Thyroid gland (tissue), 4 donors: Measurements from ENCODE around the gene MAGEA9B. TPM values are rescaled to one million over a fixed set of nuclear protein-coding genes. Genes with fewer than 3 reads are reported as not detected.
"Not testable (repeated sequence)": the region's sequence is repeated elsewhere in the genome, so short reads cannot be mapped to it uniquely, and the experiment has no call there.

Experiments used
- DNase-seq, 2 donors: peaks; one replicate each; pipeline ENCODE4 v3.0.0-alpha.2; 2019
- H3K27ac ChIP-seq, 3 donors: fragments of 200-600 bp; sonication (generic); 1 replicate in 2 of 3; 2 replicates in 1 of 3; pipeline ENCODE4 v1.5.1; 2016 to 2019; ENCODE audit warnings: mild to moderate bottlenecking in 1 of 3, moderate library complexity in 1 of 3
- H3K27me3 ChIP-seq: fragments of 200-600 bp; sonication (generic); one replicate; pipeline ENCODE4 v1.5.1; 2019
- H3K36me3 ChIP-seq, 2 donors: fragments of 200-600 bp; sonication (generic); one replicate each; pipeline ENCODE4 v1.5.1; 2016 to 2019
- H3K4me1 ChIP-seq, 2 donors: fragments of 200-600 bp; sonication (generic); one replicate each; pipeline ENCODE4 v1.5.1; 2017 to 2019
- H3K4me3 ChIP-seq, 3 donors: fragments of 200-600 bp; sonication (generic); replicated peaks in 1 of 3; 1 replicate in 2 of 3; 2 replicates in 1 of 3; pipeline ENCODE4 v1.5.1; 2016; ENCODE audit warnings: mild to moderate bottlenecking in 1 of 3
- H3K9me3 ChIP-seq: fragments of 200-600 bp; sonication (generic); one replicate; pipeline ENCODE4 v1.5.1; 2017
- CTCF ChIP-seq, 6 experiments: fragments of 200-600 bp in 3 of 6; fragments of 450-650 bp in 3 of 6; sonication (generic) in 3 of 6; IDR thresholded peaks; one replicate each; pipeline ENCODE4 v1.5.1; 2016 to 2019; ENCODE audit warnings: antibody characterized with exemption in 6 of 6, mild to moderate bottlenecking in 2 of 6, inconsistent platforms in 1 of 6, moderate library complexity in 1 of 6
- POLR2A ChIP-seq, 2 donors: fragments of 450-650 bp; IDR thresholded peaks; one replicate each; pipeline ENCODE4 v1.6.1; 2017; ENCODE audit warnings: antibody characterized with exemption in 2 of 2, mild to moderate bottlenecking in 2 of 2, moderate library complexity in 1 of 2
- WGBS, 2 donors: methylation state at CpG; one replicate each; pipeline ENCODE4 v1.1.5; 2017; 5-methylcytosine and 5-hydroxymethylcytosine counted together
- intact Hi-C: fragments of 100-400 bp; cut with DNase I; formaldehyde crosslinking; loops from one replicate; pipeline ENCODE4 v1.15.1; 2023
- total RNA-seq, 4 donors: library from RNA; depleted of rRNA; stranded (reverse); fragments of >200 nt; gene quantifications; one replicate each; pipeline ENCODE4 v1.2.3, GENCODE V29; 2016

The MAGEA9B gene
- total RNA-seq, 4 donors from 2014 or later, result not detected

- intact Hi-C loops, result no loop called here
- no peaks in the 10 kb centered on the region for H3K36me3 ChIP-seq
- H3K27me3 ChIP-seq, result no peaks in the 10 kb centered on the region
- WGBS, 2 donors, result 69 to 85% methylated on average over 5 of the region's 7 CpGs
- peak in 1 of 2 donors; percentile 2 for DNase-seq
- peaks cover 0 to 3% of the 10 kb centered on the region in 2 donors for H3K4me1 ChIP-seq
- TF ChIP-seq CTCF (IDR thresholded peaks at IDR 0.05) (no peak), POLR2A (IDR thresholded peaks at IDR 0.05) (no peak)
- no peak overlapping the region for H3K4me3 ChIP-seq
- no peaks in the 10 kb centered on the region for H3K9me3 ChIP-seq
- peak overlapping the region in 1 of 3 donors; percentile 29 for H3K27ac ChIP-seq
Observed at GRCh38 chrX:149567621-149568417, 19.4 kb downstream of the MAGEA9B start.

GRCh38 chrX:149563359-149563758 is 23.9 kb downstream of the MAGEA9B start:
- 99 to 100% methylated on average over 3 to 4 of the region's 4 CpGs for WGBS, 2 donors
- H3K36me3 ChIP-seq, result no peaks in the 10 kb centered on the region
- TF ChIP-seq POLR2A (IDR thresholded peaks at IDR 0.05), result no peak
- no peak for TF ChIP-seq CTCF (IDR thresholded peaks at IDR 0.05)
- intact Hi-C loops, result no loop called here
- H3K4me3 ChIP-seq, result no peak overlapping the region
- no peaks in the 10 kb centered on the region for H3K9me3 ChIP-seq
- no peak for DNase-seq
- no peaks in the 10 kb centered on the region for H3K27me3 ChIP-seq
- peaks cover 0 to 3% of the 10 kb centered on the region in 2 donors for H3K4me1 ChIP-seq
- no peak overlapping the region for H3K27ac ChIP-seq

GRCh38 chrX:149555251-149555650 is 32.0 kb downstream of the MAGEA9B start:
- no CpG with 5 or more reads among the region's 4 CpGs for WGBS, 2 donors
- H3K4me1 ChIP-seq, DNase-seq, H3K9me3 ChIP-seq, H3K27ac ChIP-seq, intact Hi-C loops, H3K4me3 ChIP-seq, H3K27me3 ChIP-seq, H3K36me3 ChIP-seq: not testable (repeated sequence)

GRCh38 chrX:149551939-149552248 is 35.4 kb downstream of the MAGEA9B start:
- H3K9me3 ChIP-seq, H3K36me3 ChIP-seq, H3K4me1 ChIP-seq, H3K27me3 ChIP-seq, H3K27ac ChIP-seq, DNase-seq, intact Hi-C loops, H3K4me3 ChIP-seq: not testable (repeated sequence)
- WGBS, 2 donors, result no CpG with 5 or more reads among the region's 6 CpGs

GRCh38 chrX:149551245-149551938 is 35.9 kb downstream of the MAGEA9B start:
- WGBS, 2 donors, result no CpG with 5 or more reads among the region's 4 CpGs

GRCh38 chrX:149550454-149550853 is 36.8 kb downstream of the MAGEA9B start:
- not testable (repeated sequence) for H3K9me3 ChIP-seq
- WGBS, 2 donors, result 89 to 100% methylated on average over 1 of the region's 1 CpG

More at GRCh38 chrX:149551245-149551938, 35.9 kb downstream of the MAGEA9B start:
- H3K9me3 ChIP-seq, H3K4me1 ChIP-seq, DNase-seq, intact Hi-C loops, H3K36me3 ChIP-seq, H3K27ac ChIP-seq, H3K27me3 ChIP-seq, H3K4me3 ChIP-seq: not testable (repeated sequence)

GRCh38 chrX:149549701-149550100 is 37.6 kb downstream of the MAGEA9B start, which contains the start of gene HSFX3:
HSFX3 (minus strand) TSS chrX:149549924; CDS start chrX:149549852, 72 bp downstream.
- H3K27me3 ChIP-seq, H3K36me3 ChIP-seq, H3K4me1 ChIP-seq, intact Hi-C loops, H3K9me3 ChIP-seq, H3K27ac ChIP-seq, H3K4me3 ChIP-seq, DNase-seq: not testable (repeated sequence)
- WGBS, 2 donors, result no CpG with 5 or more reads among the region's 6 CpGs

More at GRCh38 chrX:149550454-149550853, 36.8 kb downstream of the MAGEA9B start:
- H3K36me3 ChIP-seq, DNase-seq, H3K27me3 ChIP-seq, H3K4me3 ChIP-seq, H3K4me1 ChIP-seq, H3K27ac ChIP-seq, intact Hi-C loops: not testable (repeated sequence)

GRCh38 chrX:149547782-149548181 is 39.5 kb downstream of the MAGEA9B start:
- H3K4me3 ChIP-seq, H3K36me3 ChIP-seq, DNase-seq, H3K4me1 ChIP-seq, H3K27ac ChIP-seq, intact Hi-C loops, H3K27me3 ChIP-seq, H3K9me3 ChIP-seq: not testable (repeated sequence)
- WGBS, 2 donors, result no CpG with 5 or more reads among the region's 3 CpGs

GRCh38 chrX:149546962-149547361 is 40.3 kb downstream of the MAGEA9B start:
- H3K27me3 ChIP-seq, H3K36me3 ChIP-seq, H3K4me1 ChIP-seq, H3K9me3 ChIP-seq, H3K27ac ChIP-seq, H3K4me3 ChIP-seq, DNase-seq, intact Hi-C loops: not testable (repeated sequence)
- WGBS, 2 donors, result 83% methylated on average over 1 of the region's 1 CpG; no CpG with 5 or more reads in 1 of the 2 donors

GRCh38 chrX:149545545-149546543 is 41.4 kb downstream of the MAGEA9B start:
- H3K9me3 ChIP-seq, DNase-seq, H3K4me3 ChIP-seq, H3K36me3 ChIP-seq, H3K4me1 ChIP-seq, H3K27me3 ChIP-seq, intact Hi-C loops, H3K27ac ChIP-seq: not testable (repeated sequence)
- WGBS, 2 donors, result 82 to 93% methylated on average over 5 to 10 of the region's 29 CpGs
